Cerebellar nuclear complex (tissue), 1 donor: ENCODE measurements around the gene PSMD13.
A peak's percentile ranks its signal among the peaks of the same experiment; 100 is the strongest.

ENCODE experiments used
- DNase-seq, 2 experiments: peaks; one replicate each; lab custom pipeline; 2025; lab: John Stamatoyannopoulos, UW

Gene PSMD13

GRCh38 chr11:204587-205109 is 32.1 kb upstream of the PSMD13 start:
- no peak for DNase-seq

GRCh38 chr11:205221-206001 is 31.4 kb upstream of the PSMD13 start:
- DNase-seq = no peak

GRCh38 chr11:206002-206384 is 30.8 kb upstream of the PSMD13 start:
- no peak for DNase-seq

GRCh38 chr11:206526-207207 is 30.1 kb upstream of the PSMD13 start:
- DNase-seq = no peak

GRCh38 chr11:207208-207862 is 29.4 kb upstream of the PSMD13 start, which contains the start of the genes BET1L and RIC8A:
TSS of gene BET1L (minus strand) at chr11:207399. CDS start at chr11:207321, 78 bp downstream.
TSS of gene RIC8A (plus strand) at chr11:207708. CDS start at chr11:208855, 1,147 bp downstream.
- DNase-seq = peak; percentile 90 to 95

GRCh38 chr11:207863-208180 is 29.0 kb upstream of the PSMD13 start:
- DNase-seq = no peak

GRCh38 chr11:208181-208916 is 28.4 kb upstream of the PSMD13 start:
- DNase-seq = no peak

GRCh38 chr11:208917-209260 is 27.9 kb upstream of the PSMD13 start:
- DNase-seq = no peak

GRCh38 chr11:209275-210121 is 27.3 kb upstream of the PSMD13 start:
- no peak for DNase-seq

GRCh38 chr11:210122-210802 is 26.5 kb upstream of the PSMD13 start:
- DNase-seq = no peak

- DNase-seq = no peak
These were observed 26.0 kb upstream of the PSMD13 start for GRCh38 chr11:210803-211180.

GRCh38 chr11:211295-211694 is 25.5 kb upstream of the PSMD13 start:
- no peak for DNase-seq

- DNase-seq = no peak
These were observed 25.0 kb upstream of the PSMD13 start for GRCh38 chr11:211741-212140.

- DNase-seq = no peak
These were observed 24.4 kb upstream of the PSMD13 start for GRCh38 chr11:212150-213100.

GRCh38 chr11:213111-213510 is 23.7 kb upstream of the PSMD13 start:
- no peak for DNase-seq

GRCh38 chr11:214083-214482 is 22.7 kb upstream of the PSMD13 start:
- DNase-seq = no peak

GRCh38 chr11:215581-216037 is 21.2 kb upstream of the PSMD13 start:
- no peak for DNase-seq

GRCh38 chr11:216081-216974 is 20.4 kb upstream of the PSMD13 start:
- DNase-seq = no peak
